Testis (tissue), 2 donors: ENCODE measurements around the gene WNT11.

Source experiments
- POLR2A ChIP-seq: fragments of 450-650 bp; IDR thresholded peaks from one replicate; pipeline ENCODE4 v1.6.1; 2017; ENCODE audit warnings: antibody characterized with exemption, mild to moderate bottlenecking, moderate library complexity
- TF ChIP-seq, protein P1 (sequence below), 3 experiments: fragments of 450-650 bp in 2 of 3; fragments of 200-600 bp in 1 of 3; sonication (generic) in 1 of 3; IDR thresholded peaks; one replicate each; pipeline ENCODE4 v1.5.1; 2016 to 2019; ENCODE audit warnings: antibody characterized with exemption in 3 of 3, mild to moderate bottlenecking in 2 of 3, moderate library complexity in 1 of 3

DNA sequence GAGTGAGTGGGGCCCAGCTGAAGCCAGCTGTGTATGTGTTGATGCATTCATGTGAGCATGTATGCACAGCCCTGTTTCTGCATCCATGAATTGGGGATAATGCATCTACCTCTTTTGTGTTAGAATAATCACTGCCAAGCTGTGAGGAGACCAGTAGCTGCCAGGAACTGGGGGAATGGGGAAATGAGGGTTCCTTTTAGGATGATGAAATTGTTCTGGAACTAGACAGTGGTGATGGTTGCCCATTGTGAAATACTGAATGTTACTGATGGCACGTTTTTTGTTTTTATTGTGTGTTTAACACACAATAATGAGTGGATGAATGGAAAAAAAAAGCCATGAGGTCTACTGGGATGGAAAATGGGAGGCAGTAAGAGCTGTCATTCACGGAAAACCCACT, 45.3 kb upstream of the WNT11 start:
- no peak for TF ChIP-seq POLR2A
- TF ChIP-seq, protein P1, sequence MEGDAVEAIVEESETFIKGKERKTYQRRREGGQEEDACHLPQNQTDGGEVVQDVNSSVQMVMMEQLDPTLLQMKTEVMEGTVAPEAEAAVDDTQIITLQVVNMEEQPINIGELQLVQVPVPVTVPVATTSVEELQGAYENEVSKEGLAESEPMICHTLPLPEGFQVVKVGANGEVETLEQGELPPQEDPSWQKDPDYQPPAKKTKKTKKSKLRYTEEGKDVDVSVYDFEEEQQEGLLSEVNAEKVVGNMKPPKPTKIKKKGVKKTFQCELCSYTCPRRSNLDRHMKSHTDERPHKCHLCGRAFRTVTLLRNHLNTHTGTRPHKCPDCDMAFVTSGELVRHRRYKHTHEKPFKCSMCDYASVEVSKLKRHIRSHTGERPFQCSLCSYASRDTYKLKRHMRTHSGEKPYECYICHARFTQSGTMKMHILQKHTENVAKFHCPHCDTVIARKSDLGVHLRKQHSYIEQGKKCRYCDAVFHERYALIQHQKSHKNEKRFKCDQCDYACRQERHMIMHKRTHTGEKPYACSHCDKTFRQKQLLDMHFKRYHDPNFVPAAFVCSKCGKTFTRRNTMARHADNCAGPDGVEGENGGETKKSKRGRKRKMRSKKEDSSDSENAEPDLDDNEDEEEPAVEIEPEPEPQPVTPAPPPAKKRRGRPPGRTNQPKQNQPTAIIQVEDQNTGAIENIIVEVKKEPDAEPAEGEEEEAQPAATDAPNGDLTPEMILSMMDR (IDR thresholded peaks at IDR 0.05) = no peak
